Measurements from ENCODE around the gene TMEM109. TPM values are rescaled to one million over a fixed set of nuclear protein-coding genes. Genes with fewer than 3 reads are reported as not detected.

Gene TMEM109
- total RNA-seq, 6 experiments from 2014 or later: 29.0 to 40.9 (median 34.1) TPM

GRCh38 chr11:60927600-60927999 lies 13.6 kb downstream of the TMEM109 start:
- Histone ChIP-seq H3K4me3 (no peak overlapping the region), H3K9me3 (no peaks in the 10 kb centered on the region), H3K36me3 (no peaks in the 10 kb centered on the region), H3K27me3 (no peaks in the 10 kb centered on the region), H3K27ac (no peak overlapping the region), H3K4me1 (peaks cover 0 to 11% (median 0%) of the 10 kb centered on the region in 4 donors)
- intact Hi-C loops (cut with DNase I): no loop called here
- no peak for DNase-seq
- WGBS (ENCODE audit: insufficient coverage, low coverage, low lambda C conversion rate, missing lambda C conversion rate): 82% methylated on average over 10 of the region's 16 CpGs
- ATAC-seq: no peak
- no peak for TF ChIP-seq POLR2A (IDR thresholded peaks at IDR 0.05)
- TF ChIP-seq CTCF (IDR thresholded peaks at IDR 0.05): no peak

DNA sequence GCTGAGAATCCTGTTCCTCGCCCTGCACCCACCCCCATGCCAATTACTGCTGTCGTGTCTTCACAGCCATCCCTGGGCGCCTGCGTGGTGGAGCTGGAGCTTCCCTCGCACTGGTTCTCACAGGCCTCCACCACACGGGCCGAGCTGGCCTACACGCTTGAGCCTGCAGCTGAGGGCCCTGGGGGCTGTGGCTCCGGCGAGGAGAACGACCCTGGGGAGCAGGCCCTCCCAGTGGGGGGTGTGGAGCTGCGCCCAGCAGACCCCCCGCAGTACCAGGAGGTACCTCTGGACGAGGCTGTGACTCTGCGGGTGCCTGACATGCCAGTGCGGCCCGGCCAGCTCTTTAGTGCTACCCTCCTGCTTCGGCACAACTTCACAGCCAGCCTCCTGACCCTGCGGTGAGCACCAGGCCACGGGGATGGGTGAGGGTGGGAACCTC lies 14.6 kb downstream of the TMEM109 start:
- no peak overlapping the region for H3K4me3 ChIP-seq
- no peaks in the 10 kb centered on the region for H3K27me3 ChIP-seq
- TF ChIP-seq POLR2A (IDR thresholded peaks at IDR 0.05) (no peak), CTCF (IDR thresholded peaks at IDR 0.05) (no peak)
- no CpG with 5 or more reads among the region's 20 CpGs for WGBS (ENCODE audit: insufficient coverage, low coverage, low lambda C conversion rate, missing lambda C conversion rate)
- no peaks in the 10 kb centered on the region for H3K36me3 ChIP-seq
- ATAC-seq (no peak), DNase-seq (no peak)
- intact Hi-C loops (cut with DNase I): no loop called here
- no peaks in the 10 kb centered on the region for H3K9me3 ChIP-seq
- no peak overlapping the region for H3K27ac ChIP-seq
- peaks cover 0 to 11% (median 0%) of the 10 kb centered on the region in 4 donors for H3K4me1 ChIP-seq

GRCh38 chr11:60929764-60930163 lies 15.8 kb downstream of the TMEM109 start:
- 64% methylated on average over 3 of the region's 4 CpGs for WGBS (ENCODE audit: insufficient coverage, low coverage, low lambda C conversion rate, missing lambda C conversion rate)
- ATAC-seq (no peak), DNase-seq (no peak)
- intact Hi-C loops (cut with DNase I): no loop called here
- Histone ChIP-seq H3K27ac (no peak overlapping the region), H3K9me3 (no peaks in the 10 kb centered on the region), H3K27me3 (no peaks in the 10 kb centered on the region), H3K36me3 (no peaks in the 10 kb centered on the region), H3K4me3 (no peak overlapping the region), H3K4me1 (peaks cover 0 to 3% (median 0%) of the 10 kb centered on the region in 4 donors)
- TF ChIP-seq CTCF (IDR thresholded peaks at IDR 0.05) (no peak), POLR2A (IDR thresholded peaks at IDR 0.05) (no peak)

- Histone ChIP-seq H3K27me3 (no peaks in the 10 kb centered on the region), H3K4me1 (no peaks in the 10 kb centered on the region), H3K4me3 (no peak overlapping the region), H3K36me3 (no peaks in the 10 kb centered on the region), H3K27ac (no peak overlapping the region), H3K9me3 (no peaks in the 10 kb centered on the region)
- intact Hi-C loops (cut with DNase I): no loop called here
- no peak for TF ChIP-seq POLR2A (IDR thresholded peaks at IDR 0.05)
- no peak for ATAC-seq
- 80% methylated on average over 1 of the region's 4 CpGs for WGBS (ENCODE audit: insufficient coverage, low coverage, low lambda C conversion rate, missing lambda C conversion rate)
- no peak for DNase-seq
Observed at GRCh38 chr11:60930394-60930793, 16.4 kb downstream of the TMEM109 start.

GRCh38 chr11:60931917-60932316 lies 18.0 kb downstream of the TMEM109 start:
- H3K4me1 ChIP-seq: no peaks in the 10 kb centered on the region
- WGBS (ENCODE audit: insufficient coverage, low coverage, low lambda C conversion rate, missing lambda C conversion rate): 47% methylated on average over 4 of the region's 9 CpGs
- DNase-seq (no peak), ATAC-seq (no peak)
- no peak for TF ChIP-seq CTCF (IDR thresholded peaks at IDR 0.05)
- no peak for TF ChIP-seq POLR2A (IDR thresholded peaks at IDR 0.05)
- H3K27me3 ChIP-seq: no peaks in the 10 kb centered on the region
- H3K4me3 ChIP-seq: no peak overlapping the region
- H3K36me3 ChIP-seq: no peaks in the 10 kb centered on the region
- H3K9me3 ChIP-seq: no peaks in the 10 kb centered on the region
- H3K27ac ChIP-seq: no peak overlapping the region
- intact Hi-C loops (cut with DNase I): no loop called here
